Measurements from ENCODE around the gene CERCAM. TPM values are rescaled to one million over a fixed set of nuclear protein-coding genes. Genes with fewer than 3 reads are reported as not detected.

The CERCAM gene
- total and polyA plus RNA-seq, 2 of the 4 experiments (the other 2 are of a cell fraction) = 15.1 to 118 TPM

DNA sequence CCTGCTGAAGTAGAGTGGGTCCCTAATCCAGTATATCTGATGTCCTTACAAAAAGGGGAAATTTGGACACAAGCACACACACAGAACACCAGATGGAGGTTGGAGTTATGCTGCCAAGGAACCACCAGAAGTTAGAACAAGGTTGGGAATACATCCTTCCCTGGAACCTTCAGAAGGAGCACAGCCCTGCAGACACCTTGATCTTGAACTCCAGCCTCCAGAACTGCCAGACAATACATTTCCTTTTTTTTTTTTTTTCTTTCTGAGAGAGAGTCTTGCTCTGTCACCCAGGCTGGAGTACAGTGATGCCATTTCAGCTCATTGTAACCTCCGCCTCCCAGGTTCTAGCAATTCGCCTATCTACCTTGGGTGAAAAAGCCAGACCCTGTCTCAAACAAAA lies 28.1 kb downstream of the CERCAM start:
- Histone ChIP-seq H3K4me3 (ENCODE audit: insufficient read depth, low read depth, low read length) (no peak overlapping the region), H3K4ac (ENCODE audit: low read depth, low read length) (no peak overlapping the region), H3K27me3 (ENCODE audit: control insufficient read depth, insufficient read depth, low read length) (peaks cover 5% of the 10 kb centered on the region), H3K36me3 (ENCODE audit: control insufficient read depth, insufficient read depth, low read length) (no peaks in the 10 kb centered on the region), H4K5ac (ENCODE audit: low read depth, low read length) (no peak overlapping the region), H4K20me1 (ENCODE audit: insufficient read depth, low read length) (no peaks in the 10 kb centered on the region), H2BK5ac (ENCODE audit: low read depth, low read length, poor library complexity, severe bottlenecking) (no peak overlapping the region), H3K4me1 (ENCODE audit: control insufficient read depth, insufficient read depth, low read length) (no peaks in the 10 kb centered on the region), H3K14ac (replicated peaks; ENCODE audit: low read depth, low read length) (no peak overlapping the region), H3K18ac (ENCODE audit: low read depth, low read length) (no peak overlapping the region), H2AFZ (replicated peaks; ENCODE audit: low read length, poor library complexity) (no peak overlapping the region), H2BK120ac (ENCODE audit: low read depth, low read length) (no peak overlapping the region), H3K23ac (ENCODE audit: low read depth, low read length) (no peak overlapping the region), H3K27ac (ENCODE audit: insufficient read depth, low read length) (no peak overlapping the region), H3K79me1 (ENCODE audit: low read depth in 1 of 2, low read length in 2 of 2) (no peaks in the 10 kb centered on the region), H3K9ac (ENCODE audit: low read depth, low read length) (no peak overlapping the region), H3K4me2 (ENCODE audit: low read depth, low read length) (no peak overlapping the region), H2BK20ac (ENCODE audit: low read depth, low read length) (no peak overlapping the region), H3K9me3 (ENCODE audit: control insufficient read depth, insufficient read depth, low read length) (no peaks in the 10 kb centered on the region), H2BK15ac (ENCODE audit: low read depth, low read length) (no peak overlapping the region), H2AK9ac (replicated peaks; ENCODE audit: low read depth, low read length, poor library complexity) (no peak overlapping the region), H4K91ac (ENCODE audit: insufficient read depth, low read depth, low read length) (no peak overlapping the region), H4K8ac (ENCODE audit: low read depth in 2 of 2, low read length in 2 of 2) (no peak overlapping the region), H3K56ac (ENCODE audit: extremely low read depth, insufficient read depth, low read length) (no peak overlapping the region), H3K9me1 (ENCODE audit: insufficient read depth, low read length) (no peaks in the 10 kb centered on the region), H2AK5ac (ENCODE audit: low read depth, low read length) (no peak overlapping the region)
- TF ChIP-seq SMC3 (IDR thresholded peaks at IDR 0.05; ENCODE audit: low read depth, low read length) (no peak), POLR2A (IDR thresholded peaks at IDR 0.05; ENCODE audit: low read depth, low read length) (no peak), CEBPB (IDR thresholded peaks at IDR 0.05; ENCODE audit: low read depth, low read length) (no peak), MXI1 (IDR thresholded peaks at IDR 0.05; ENCODE audit: borderline replicate concordance, low read depth, low read length) (no peak), CHD1 (IDR thresholded peaks at IDR 0.05; ENCODE audit: low read depth, low read length) (no peak), RCOR1 (IDR thresholded peaks at IDR 0.05; ENCODE audit: insufficient replicate concordance, low read length) (no peak), MAFK (IDR thresholded peaks at IDR 0.05; ENCODE audit: low read depth, low read length) (no peak)
- TF ChIP-seq, protein P1, sequence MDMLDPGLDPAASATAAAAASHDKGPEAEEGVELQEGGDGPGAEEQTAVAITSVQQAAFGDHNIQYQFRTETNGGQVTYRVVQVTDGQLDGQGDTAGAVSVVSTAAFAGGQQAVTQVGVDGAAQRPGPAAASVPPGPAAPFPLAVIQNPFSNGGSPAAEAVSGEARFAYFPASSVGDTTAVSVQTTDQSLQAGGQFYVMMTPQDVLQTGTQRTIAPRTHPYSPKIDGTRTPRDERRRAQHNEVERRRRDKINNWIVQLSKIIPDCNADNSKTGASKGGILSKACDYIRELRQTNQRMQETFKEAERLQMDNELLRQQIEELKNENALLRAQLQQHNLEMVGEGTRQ (IDR thresholded peaks at IDR 0.05; ENCODE audit: low read depth, low read length) = no peak
- TF ChIP-seq, protein P2, sequence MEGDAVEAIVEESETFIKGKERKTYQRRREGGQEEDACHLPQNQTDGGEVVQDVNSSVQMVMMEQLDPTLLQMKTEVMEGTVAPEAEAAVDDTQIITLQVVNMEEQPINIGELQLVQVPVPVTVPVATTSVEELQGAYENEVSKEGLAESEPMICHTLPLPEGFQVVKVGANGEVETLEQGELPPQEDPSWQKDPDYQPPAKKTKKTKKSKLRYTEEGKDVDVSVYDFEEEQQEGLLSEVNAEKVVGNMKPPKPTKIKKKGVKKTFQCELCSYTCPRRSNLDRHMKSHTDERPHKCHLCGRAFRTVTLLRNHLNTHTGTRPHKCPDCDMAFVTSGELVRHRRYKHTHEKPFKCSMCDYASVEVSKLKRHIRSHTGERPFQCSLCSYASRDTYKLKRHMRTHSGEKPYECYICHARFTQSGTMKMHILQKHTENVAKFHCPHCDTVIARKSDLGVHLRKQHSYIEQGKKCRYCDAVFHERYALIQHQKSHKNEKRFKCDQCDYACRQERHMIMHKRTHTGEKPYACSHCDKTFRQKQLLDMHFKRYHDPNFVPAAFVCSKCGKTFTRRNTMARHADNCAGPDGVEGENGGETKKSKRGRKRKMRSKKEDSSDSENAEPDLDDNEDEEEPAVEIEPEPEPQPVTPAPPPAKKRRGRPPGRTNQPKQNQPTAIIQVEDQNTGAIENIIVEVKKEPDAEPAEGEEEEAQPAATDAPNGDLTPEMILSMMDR (conservative IDR thresholded peaks at IDR 0.05; ENCODE audit: low read depth, low read length) = no peak
- WGBS, 2 experiments (ENCODE audit: extremely low coverage in 2 of 2, insufficient read length in 1 of 2) = no CpG with 5 or more reads among the region's 2 CpGs
- no peak for DNase-seq
- BruUV-seq (replicated peaks) = no TSS peak
- POLR2A ChIA-PET (ENCODE audit: unreplicated experiment) = no interaction called here
- ATAC-seq (ENCODE audit: low read depth) = no peak
- intact Hi-C loops (cut with micrococcal nuclease) (no loop called here), in situ Hi-C loops (cut with MboI; ENCODE audit: low sequenced_read_pairs) (no loop called here), dilution Hi-C loops (cut with HindIII; ENCODE audit: low sequenced_read_pairs, unreplicated experiment) (no loop called here)
- CTCF ChIA-PET = interaction anchor here (0.6 to 2.3 kb wide), 2 partner anchors 10 to 27 kb away, joined by 3 to 10 read pairs; no protein-coding TSS in a partner anchor

All from IMR-90 (cell line).